Brain pericyte (primary cell): Measurements from ENCODE around the gene PPP1R9A.
A peak's percentile ranks its signal among the peaks of the same experiment; 100 is the strongest.
"Not testable (repeated sequence)": the region's sequence is repeated elsewhere in the genome, so short reads cannot be mapped to it uniquely, and the experiment has no call there.

Experiments
- DNase-seq: peaks from one replicate; pipeline ENCODE4 v3.0.0-alpha.2; 2012; ENCODE audit warnings: low read depth, low spot score

PPP1R9A gene

DNA sequence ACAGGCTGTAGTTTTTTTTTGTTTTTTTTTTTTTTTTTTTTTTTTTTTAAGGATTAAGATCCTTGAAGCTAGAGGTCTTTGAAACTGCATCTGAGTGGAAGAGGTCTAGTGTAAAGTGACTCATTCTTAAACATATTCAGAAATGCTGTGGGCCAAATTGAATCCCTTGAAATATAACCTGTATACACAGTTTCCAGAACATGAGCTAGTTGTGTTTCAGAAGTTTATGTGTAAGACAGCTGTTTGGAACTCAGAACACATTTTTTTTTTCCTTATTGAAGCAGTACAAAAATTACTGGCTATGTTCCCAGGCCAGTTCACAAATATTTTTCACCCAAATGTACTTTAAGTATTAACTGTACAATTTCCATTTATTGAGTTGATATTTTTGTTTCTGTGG, 67.9 kb downstream of the PPP1R9A start:
- DNase-seq = peak; percentile 33

DNA sequence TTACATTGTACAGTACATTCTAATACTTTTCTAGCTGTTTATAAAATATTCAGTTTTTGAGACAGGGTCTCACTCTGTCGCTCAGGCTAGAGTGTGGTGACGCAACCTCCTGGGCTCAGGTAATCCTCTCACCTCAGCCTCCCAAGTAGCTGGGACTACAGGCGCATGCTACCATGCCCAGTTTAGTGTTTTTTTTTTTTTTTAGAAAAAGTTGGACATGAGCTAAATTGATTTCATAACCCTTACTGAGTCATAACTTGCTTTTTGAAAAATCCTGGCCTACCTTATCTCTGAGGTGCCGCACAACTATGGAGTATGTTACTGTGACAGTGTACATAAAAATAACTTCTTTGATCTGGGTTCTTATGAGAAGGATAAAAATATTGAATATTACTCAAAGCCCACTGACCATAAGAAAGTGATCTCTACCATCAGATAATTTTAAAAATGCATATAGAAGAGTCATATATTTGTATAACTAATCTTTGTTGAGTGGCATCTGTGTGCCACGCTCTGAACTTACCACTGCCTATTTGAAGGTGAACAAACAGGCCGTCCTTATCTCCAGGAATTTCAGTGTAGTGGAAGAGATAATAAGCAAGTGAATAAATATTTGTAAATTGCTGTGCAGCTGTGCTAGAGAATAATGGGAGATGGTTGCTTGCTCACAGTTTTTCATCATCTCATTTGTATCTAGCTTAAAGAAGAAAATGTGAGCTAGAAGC, 73.2 kb downstream of the PPP1R9A start:
- DNase-seq = no peak

DNA sequence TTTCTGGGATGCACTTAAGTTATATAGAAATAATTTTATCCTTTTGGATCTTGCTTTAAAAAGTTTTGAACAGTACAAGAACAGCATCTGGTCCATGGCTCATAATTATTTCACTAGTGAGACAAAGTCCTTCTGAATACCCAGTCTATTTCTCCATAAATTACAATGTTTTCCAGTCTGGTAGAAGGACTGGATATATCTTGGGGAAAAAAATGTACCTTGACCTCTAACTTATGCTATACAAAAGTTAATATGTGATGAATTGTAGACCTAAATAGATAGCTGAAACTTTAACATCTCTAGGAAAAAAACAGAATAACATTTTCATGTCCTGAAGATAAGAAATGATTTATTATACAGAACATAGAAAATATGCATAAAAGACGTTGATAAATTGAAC, 88.5 kb downstream of the PPP1R9A start:
- DNase-seq = no peak

DNA sequence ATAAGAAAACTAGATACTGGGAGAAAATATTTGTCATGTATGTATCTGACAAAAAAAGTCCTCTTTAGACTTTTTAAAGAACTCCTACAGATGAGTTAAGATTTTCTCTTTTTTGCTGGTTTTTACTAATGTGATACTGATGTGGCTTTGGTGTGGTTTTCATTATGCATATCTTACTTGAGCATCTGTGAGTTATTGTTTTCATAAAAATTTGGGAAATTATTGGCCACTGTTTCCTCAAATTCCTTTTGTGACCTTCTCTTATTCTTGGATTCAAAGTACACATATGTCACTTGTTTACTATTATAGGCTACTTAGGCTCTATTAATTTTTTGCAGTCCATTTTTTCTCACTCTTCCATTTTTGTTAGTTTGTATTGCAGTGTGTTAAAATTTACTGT, 89.0 kb downstream of the PPP1R9A start:
- no peak for DNase-seq

DNA sequence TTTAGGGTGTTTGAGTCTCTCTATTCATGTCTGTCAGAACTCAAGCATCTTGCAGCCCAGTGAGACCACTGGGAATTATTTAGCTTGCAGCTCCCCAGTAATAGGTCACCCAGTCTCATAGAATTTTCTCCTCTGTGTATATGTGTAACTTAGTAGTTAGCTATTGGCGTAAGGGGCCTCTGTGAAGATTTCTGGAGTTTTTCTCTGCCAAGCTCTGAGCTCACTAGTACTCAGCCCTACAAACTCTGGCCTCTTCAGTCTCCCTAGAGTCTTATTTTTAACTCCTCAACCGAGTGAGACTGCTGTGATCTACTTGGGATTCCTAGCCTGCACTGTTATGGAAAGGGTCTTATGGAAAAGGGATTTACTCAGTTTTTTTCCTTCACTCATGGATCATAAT, 90.2 kb downstream of the PPP1R9A start:
- no peak for DNase-seq

DNA sequence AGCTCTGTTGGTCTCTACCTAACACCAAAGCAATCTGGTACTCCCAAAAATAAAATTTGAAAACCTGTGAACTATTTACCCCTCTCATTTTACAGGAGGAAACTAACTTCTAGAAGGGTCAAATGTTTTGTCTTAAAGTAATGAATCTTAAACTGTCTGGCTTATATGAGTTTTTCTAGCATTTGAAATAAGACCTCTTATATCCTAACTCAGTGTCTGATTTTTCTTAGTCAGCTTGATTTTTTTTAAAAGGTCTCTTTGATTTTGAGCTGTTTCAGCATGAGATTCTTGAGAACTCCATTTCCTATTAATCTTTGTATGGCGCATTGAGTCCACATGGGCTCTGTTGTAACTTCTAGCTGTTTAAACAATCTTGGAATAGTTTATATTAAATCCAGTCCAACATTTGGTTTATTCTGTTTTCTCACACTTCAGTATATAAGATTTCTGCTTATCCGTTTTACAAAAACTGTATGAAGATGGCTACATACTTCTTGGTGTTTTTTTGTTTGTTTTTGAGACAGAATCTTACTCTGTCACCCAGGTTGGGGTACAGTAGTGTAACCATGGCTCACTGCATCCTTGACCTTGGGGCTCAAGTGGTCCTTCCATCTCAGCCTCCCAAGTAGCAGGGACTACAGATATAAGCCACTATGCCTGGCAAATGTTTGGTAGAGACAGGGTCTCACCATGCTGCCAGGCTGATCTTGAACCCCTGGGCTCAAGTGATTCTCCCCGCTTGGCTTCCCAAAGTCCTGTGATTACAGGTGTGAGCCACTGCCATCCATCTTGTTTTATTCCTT, 91.1 kb downstream of the PPP1R9A start:
- DNase-seq = no peak

DNA sequence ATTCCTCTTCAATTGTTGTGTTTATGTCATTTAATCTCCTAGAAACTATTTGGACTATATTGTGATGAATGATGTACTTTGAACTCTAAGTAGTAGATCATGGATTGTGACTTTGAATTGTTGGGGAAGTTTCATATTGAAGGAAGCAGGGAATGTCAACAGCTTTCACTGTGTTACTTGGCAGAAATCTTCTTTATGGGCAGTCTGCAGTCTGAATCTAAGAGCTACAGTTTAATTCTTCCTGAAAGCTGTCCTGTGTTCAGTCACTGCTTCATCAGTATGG, 91.6 kb downstream of the PPP1R9A start:
- DNase-seq = no peak

DNA sequence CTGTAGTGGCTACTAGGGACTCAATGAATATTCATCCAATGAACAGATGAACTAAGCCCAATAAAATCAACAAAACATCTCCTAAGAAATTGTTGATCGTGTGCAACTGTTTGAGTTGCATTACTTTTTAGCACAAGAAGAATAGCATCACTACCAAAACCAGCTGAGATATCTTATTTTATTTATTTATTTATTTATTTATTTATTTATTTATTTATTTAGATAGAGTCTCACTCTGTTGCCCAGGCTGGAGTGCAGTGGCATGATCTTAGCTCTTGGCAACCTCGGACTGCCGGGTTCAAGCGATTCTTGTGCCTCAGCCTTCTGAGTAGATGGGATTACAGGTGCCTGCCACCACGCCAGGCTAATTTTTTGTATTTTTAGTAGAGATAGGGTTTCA, 92.2 kb downstream of the PPP1R9A start:
- not testable (repeated sequence) for DNase-seq

DNA sequence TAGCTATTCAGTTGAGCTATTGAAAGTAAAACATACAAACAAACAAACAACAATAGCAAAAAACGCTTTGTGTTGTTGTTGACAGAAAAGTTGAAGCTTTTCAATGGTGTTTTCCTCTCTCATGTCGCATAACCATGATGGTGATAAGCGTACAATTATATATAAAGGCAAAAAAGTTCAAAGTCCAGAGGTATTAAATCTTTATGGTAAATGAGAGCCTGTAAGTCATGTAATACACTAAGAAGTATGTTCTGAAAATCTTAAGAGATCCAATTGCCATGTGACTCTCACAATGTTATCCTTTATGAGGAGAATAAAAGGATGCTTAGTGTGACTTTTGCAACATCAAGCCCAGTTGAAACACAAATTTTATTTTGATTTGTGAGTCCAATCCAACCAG, 93.9 kb downstream of the PPP1R9A start:
- no peak for DNase-seq

DNA sequence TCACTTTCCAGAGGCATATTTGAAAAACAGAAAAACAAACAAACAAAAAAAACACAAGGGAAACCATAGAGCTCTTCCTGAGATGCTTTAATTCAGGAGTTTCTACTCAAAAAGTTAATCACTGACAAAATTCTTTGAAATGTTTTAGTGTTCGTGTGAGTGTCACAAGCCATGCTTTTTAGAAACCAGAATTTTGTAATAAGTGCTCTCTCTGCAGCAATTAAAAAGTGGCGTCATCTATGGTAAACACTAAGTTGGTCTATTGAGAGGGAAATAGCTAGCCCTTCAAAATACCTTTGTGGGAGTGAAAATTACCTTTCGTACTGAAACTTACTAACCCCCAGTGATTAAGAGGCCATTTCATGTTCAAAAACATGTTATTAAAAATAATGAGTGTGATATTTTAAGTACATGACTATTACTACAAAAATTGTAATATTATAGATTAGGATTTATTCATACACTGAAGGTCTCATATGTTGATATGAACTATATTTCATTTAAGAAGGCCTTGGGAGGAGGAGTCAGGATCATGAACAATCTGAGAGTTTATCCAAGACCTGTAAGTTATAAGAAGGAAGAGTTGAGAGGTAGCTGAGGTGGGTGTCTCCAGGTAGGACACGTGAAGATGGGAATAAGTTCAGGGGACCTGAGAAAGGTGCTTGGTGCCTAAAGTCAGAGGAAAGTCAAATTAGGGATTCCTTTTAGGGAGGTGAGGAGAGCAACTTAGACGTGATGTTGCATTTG, 94.6 kb downstream of the PPP1R9A start:
- DNase-seq = no peak

DNA sequence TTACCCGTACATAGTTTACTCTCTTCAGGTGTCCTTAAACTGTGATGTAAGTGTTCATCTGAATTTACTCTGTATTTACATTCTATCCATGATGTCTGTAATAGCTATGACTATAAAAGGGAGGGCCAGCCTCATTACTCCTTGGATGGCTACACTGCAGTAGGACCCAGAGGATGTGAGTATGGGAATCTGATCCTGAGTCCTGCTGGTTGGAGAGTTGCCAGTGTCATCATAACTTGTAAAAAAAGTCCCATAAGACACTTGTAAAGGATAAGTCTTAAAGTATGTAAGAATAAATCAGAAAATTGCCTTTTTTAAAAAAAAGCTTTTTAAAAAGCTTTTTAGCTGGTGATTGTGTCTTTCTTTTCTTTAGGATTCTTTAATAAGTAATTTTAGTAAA, 95.4 kb downstream of the PPP1R9A start:
- no peak for DNase-seq

DNA sequence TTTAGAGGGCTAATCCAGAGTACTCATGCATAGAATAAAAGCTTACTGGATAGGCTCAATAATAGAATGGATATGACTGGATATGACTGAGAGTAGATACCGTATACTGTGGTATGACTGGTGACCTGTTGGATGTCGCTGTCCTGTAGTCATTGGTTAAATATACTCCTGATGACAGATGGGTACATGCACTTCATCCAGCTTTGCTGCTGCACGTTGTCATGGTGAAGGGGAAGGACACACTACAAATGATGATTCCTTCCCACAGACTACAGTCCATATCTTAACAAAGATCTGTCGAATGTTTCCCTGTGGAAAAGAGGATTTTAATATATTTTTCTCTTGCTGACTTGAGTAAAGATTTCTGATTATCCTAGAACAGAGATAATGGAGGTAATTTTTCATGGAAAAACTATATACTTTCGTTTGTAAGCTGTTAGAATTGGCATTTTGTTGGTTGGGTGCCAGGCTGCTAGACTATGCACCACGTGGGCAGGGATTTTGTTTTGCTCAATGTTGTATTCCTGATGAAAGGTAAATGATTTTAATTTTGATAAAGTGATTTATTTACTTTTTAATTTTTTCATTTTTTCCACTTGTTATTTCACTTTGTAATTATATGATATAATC, 97.3 kb downstream of the PPP1R9A start:
- no peak for DNase-seq

DNA sequence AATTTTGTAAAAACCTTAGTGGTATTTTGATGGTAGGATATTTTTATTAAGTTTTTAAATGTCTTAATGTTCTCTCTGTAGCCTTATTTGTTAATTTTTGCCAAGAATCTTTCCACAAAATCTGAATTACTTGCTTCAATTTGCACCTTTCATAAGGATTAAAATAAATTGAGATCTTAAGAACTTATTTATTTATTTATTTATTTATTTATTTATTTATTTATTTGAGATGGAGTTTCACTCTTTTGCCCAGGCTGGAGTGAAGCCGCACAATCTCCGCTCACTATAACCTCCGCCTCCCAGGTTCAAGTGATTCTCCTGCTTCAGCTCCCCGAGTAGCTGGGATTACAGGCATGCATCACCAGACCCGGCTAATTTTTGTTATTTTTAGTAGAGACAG, 98.6 kb downstream of the PPP1R9A start:
- no peak for DNase-seq

DNA sequence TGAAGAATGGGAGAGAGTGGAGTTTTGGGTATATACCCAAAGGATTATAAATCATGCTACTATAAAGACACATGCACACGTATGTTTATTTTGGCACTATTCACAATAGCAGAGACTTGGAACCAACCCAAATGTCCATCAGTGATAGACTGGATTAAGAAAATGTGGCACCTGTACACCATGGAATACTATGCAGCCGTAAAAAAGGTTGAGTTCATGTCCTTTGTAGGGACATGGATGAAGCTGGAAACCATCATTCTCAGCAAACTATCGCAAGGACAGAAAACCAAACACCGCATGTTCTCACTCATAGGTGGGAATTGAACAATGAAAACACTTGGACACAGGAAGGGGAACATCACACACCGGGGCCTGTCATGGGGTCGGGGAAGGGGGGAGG, 101.4 kb downstream of the PPP1R9A start:
- DNase-seq = not testable (repeated sequence)

DNA sequence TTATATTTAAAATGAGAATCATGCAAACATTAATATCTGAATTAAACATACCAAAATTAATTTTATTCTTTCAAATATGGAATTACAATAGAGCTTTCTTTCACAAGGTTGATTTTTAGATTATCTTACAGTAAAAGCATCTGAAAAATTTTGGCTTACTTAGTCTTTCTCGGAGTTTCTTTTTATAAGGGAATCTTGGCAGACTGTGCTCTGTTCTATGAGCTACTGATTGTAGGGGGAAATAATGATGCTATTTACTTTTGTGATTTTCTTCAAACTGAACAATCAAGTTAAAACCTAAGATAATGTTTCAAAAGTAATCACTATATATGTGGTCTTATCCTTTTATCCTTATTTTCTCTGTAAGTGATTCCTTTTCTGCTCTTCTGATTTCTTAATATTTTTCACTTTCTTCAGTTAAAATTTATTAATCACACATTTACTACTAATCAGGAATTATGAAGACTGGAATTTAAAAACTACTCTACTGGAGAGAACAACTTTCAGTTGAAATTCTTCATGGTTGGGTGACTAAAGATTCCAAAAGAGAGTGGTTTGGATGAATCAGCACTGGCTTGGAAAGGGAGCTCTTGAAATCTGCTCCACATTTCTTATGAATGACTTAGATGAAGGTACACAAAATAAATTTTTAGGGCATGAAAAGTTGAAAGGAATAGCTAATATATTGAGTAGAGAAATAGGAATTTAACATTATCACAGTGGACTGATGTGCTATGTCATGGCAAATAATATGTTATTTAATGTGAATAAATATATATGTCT, 103.9 kb downstream of the PPP1R9A start:
- no peak for DNase-seq

DNA sequence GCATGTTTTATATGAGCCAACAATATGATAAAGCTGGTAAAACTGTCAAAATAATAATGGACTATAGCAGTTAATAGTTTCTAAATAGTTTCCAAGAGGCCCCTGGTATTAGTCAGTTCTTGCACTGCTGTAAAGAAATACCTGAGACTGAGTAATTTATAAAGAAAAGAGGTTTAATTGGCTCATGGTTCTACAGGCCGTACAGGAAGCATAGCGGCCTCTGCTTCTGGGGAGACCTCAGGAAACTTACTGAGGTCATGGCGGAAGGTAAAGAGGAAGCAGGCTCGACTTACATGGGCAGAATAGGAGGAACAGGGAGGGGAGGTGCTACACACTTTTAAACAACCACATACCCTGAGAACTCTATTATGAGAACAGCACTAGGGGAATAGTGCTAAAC, 104.6 kb downstream of the PPP1R9A start:
- DNase-seq = no peak

DNA sequence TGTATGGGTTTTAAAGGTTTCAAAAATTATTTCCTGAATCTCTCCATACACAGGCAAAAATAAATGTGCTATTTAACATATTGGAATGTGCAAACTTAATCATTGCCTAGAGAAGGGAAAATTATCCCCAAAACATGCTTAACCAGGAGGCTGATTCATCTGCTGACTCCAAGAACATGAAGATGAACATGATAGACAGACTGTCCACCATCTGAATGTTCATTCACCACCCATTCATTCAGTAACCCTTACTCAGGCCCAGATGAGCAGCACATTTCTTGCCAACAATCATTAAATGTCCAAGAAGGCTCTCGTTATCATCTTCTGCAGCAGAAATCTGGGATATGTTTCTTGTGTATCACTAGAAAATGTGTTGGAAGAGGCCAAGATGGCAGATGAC, 110.6 kb downstream of the PPP1R9A start:
- DNase-seq = no peak

DNA sequence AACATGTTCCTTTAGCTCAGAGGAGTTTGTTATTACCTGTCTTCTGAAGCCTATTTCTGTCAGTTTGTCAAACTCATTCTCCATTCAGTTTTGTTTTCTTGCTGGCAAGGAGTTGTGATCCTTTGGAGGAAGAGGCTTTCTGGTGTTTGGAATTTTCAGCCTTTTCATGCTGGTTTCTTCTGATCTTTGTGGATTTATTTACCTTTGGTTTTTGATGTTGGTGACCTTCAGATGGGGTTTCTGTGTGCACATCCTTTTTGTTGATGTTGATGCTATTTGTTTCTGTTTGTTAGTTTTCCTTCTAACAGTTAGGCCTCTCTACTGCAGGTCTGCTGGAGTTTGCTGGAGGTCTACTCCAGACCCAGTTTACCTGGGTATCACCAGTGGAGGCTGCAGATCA, 118.6 kb downstream of the PPP1R9A start:
- no peak for DNase-seq

DNA sequence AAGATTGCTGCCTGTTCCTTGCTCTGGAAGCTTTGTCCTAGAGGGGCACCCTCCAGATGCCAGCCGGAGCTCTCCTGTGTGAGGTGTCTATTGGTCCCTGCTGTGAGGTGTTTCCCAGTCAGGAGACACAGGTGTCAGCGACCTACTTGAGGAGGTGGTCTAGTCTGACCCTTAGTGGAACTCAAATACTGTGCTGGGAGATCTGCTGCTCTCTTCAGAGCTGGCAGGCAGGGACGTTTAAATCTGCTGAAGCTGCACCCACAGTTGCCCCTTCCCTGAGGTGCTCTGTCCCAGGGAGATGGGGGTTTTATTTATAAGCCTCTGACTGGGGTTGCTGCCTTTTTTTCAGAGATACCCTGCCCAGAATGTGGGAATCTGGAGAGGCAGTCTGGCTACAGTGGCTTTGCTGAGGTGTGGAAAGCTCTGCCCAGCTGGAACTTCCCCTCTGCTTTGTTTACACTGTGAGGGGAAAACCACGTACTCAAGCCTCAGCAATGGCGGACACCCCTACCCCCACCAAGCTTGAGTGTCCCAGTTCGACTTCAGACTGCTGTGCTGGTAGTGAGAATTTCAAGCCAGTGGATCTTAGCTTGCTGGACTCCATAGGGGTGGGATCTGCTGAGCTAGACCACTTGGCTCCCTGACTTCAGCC, 119.2 kb downstream of the PPP1R9A start:
- no peak for DNase-seq

DNA sequence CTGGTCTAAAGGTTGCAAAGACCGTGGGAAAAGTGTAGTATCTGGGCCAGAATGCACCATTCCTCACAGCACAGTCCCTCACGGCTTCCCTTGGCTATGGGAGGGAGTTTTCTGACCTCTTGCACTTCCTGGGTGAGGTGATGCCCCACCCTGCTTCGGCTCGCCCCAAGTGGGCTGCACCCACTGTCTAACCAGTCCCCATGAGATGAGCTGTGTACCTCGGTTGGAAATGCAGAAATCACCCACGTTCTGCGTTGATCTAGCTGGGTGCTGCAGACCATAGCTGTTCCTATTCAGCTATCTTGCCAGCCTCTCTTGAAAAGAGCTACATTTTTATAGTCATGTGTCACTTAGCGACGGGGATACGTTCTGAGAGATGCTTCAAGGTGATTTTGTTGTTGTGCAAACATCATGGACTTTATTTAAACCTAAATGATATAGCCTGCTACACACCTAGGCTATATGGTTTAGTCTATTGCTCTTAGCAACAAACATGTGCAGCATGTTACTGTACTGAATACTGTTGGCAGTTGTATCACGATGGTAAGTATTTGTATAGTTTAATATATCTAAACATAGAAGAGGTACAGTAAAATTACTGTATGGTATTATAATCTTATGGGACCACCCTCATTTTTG, 120.0 kb downstream of the PPP1R9A start:
- no peak for DNase-seq

DNA sequence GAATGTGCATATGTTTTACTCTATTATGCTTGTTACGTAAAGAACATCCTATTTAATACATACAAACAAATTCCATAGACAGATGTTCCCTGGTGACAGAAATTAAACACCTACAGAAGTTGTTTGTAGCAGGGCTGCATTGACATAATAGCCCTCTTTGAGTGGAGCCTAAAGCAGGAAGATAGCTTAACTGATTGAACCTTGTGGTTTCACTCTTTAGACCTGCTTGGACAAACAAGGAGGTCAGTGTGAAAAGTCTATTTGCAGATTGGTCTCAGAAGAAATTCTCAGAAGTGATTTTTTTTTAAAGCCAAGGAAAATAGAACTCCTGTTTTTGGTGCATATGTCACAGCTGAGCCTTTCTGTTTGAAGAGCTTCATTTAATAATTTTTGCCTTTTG, 121.3 kb downstream of the PPP1R9A start:
- DNase-seq = no peak
